ENCODE results near the gene AHSG. TPM values are rescaled to one million over a fixed set of nuclear protein-coding genes. Genes with fewer than 3 reads are reported as not detected.

Gene AHSG
- total RNA-seq, 1 experiment from 2014 or later = 1.6 TPM

DNA sequence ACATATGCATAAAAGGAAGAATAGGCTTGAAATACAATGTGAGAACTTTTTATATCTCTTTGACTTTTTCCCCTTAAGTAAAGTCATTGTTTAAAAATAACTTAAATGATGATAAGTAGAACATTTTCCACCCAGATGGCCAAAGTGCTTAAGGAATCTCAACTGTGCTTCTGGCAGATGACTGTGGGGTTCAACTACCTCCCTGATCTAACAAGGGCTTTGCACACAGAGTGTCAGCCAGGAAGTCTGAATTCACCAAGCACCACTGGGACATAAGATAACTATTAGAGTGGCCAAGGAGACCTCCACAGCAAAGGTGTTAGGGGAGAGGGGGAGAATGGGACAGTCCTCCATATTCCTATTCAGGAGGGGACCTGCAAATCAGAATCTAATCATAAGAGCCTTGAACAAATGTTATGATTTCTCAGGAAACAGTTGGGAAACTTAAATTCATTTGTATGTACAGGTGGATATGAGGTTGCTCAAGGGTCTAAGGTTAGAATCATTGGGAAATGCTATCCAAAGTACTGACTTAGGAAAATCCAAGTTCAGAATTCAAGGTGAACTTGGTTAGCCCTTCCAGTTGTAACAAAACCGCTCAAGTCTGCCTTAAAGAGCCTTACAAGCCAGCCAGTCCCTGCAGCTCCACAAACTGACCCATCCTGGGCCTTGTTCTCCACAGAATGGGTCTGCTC lies 27.1 kb downstream of the AHSG start, which contains the start of gene FETUB:
Gene FETUB (plus strand): TSS at position 622 of the 695 bp plus-strand sequence. CDS start 62 bp downstream, at position 684.
- no peak within 1 kb of the TSS for H3K9ac ChIP-seq (ENCODE audit: low read length)
- no peaks in the 10 kb centered on the region for H4K20me1 ChIP-seq (ENCODE audit: insufficient read depth)
- ChIA-PET POLR2A (no interaction called here), CTCF (no interaction called here), RAD21 (ENCODE audit: low non-redundant PET in 1 of 2, low total read pairs in 2 of 2, uncharacterized antibody in 2 of 2, unreplicated experiment in 2 of 2) (no interaction called here)
- ATAC-seq (no peak), DNase-seq (ENCODE audit: low read depth, low spot score) (no peak)
- no peaks in the 10 kb centered on the region for H3K9me3 ChIP-seq (ENCODE audit: control insufficient read depth in 1 of 2, insufficient read depth in 1 of 2, low read depth in 1 of 2, low read length in 2 of 2)
- H3K79me2 ChIP-seq (ENCODE audit: insufficient read depth, low read length) = no peaks in the 10 kb centered on the region
- H3K4me1 ChIP-seq (ENCODE audit: control insufficient read depth in 1 of 2, insufficient read depth in 2 of 2, low read length in 2 of 2) = peaks cover 0 to 5% of the 10 kb centered on the region in 2 experiments; a peak in 1 of 4 replicates
- no peak within 1 kb of the TSS for H3K4me3 ChIP-seq (replicated peaks in 1 of 2; ENCODE audit: low read depth in 1 of 2, low read length in 2 of 2)
- intact Hi-C loops (cut with micrococcal nuclease) = no loop called here
- H3K27ac ChIP-seq (ENCODE audit: low read depth, low read length) = no peak within 1 kb of the TSS
- BruUV-seq (replicated peaks) = no TSS peak
- no peaks in the 10 kb centered on the region for H3K27me3 ChIP-seq (ENCODE audit: insufficient read depth, low read length)
- H3K4me2 ChIP-seq (ENCODE audit: low read length) = no peak within 1 kb of the TSS
- H2AFZ ChIP-seq (ENCODE audit: low read depth, low read length, poor library complexity, severe bottlenecking) = no peak within 1 kb of the TSS
- H3K9me2 ChIP-seq (ENCODE audit: insufficient read depth) = no peaks in the 10 kb centered on the region
- TF ChIP-seq TCF7L2 (IDR thresholded peaks at IDR 0.05; ENCODE audit: borderline replicate concordance, extremely low read depth, insufficient read depth, insufficient read length) (no peak), CEBPB (IDR thresholded peaks at IDR 0.05; ENCODE audit: low read depth) (no peak), POLR2A (IDR thresholded peaks at IDR 0.05; ENCODE audit: borderline replicate concordance, extremely low read depth, insufficient read depth, insufficient read length) (no peak), SRF (IDR thresholded peaks at IDR 0.05; ENCODE audit: low read depth) (no peak), ZNF274 (IDR thresholded peaks at IDR 0.05; ENCODE audit: low read depth, low read length) (no peak), ZFX (IDR thresholded peaks at IDR 0.05) (no peak), SP1 (IDR thresholded peaks at IDR 0.05; ENCODE audit: low read depth) (no peak), EZH2phosphoT487 (IDR thresholded peaks at IDR 0.05; ENCODE audit: borderline replicate concordance) (no peak), POLR2AphosphoS5 (IDR thresholded peaks at IDR 0.05; ENCODE audit: low read depth, low read length) (no peak), CBX3 (IDR thresholded peaks at IDR 0.05; ENCODE audit: low read depth) (no peak), SIN3A (IDR thresholded peaks at IDR 0.05; ENCODE audit: low read depth) (no peak), ELF1 (IDR thresholded peaks at IDR 0.05; ENCODE audit: borderline replicate concordance, low read depth) (no peak), JUND (IDR thresholded peaks at IDR 0.05) (no peak), EGR1 (IDR thresholded peaks at IDR 0.05; ENCODE audit: low read depth) (no peak), FOSL1 (IDR thresholded peaks at IDR 0.05; ENCODE audit: low read depth) (no peak)
- TF ChIP-seq, protein P1, sequence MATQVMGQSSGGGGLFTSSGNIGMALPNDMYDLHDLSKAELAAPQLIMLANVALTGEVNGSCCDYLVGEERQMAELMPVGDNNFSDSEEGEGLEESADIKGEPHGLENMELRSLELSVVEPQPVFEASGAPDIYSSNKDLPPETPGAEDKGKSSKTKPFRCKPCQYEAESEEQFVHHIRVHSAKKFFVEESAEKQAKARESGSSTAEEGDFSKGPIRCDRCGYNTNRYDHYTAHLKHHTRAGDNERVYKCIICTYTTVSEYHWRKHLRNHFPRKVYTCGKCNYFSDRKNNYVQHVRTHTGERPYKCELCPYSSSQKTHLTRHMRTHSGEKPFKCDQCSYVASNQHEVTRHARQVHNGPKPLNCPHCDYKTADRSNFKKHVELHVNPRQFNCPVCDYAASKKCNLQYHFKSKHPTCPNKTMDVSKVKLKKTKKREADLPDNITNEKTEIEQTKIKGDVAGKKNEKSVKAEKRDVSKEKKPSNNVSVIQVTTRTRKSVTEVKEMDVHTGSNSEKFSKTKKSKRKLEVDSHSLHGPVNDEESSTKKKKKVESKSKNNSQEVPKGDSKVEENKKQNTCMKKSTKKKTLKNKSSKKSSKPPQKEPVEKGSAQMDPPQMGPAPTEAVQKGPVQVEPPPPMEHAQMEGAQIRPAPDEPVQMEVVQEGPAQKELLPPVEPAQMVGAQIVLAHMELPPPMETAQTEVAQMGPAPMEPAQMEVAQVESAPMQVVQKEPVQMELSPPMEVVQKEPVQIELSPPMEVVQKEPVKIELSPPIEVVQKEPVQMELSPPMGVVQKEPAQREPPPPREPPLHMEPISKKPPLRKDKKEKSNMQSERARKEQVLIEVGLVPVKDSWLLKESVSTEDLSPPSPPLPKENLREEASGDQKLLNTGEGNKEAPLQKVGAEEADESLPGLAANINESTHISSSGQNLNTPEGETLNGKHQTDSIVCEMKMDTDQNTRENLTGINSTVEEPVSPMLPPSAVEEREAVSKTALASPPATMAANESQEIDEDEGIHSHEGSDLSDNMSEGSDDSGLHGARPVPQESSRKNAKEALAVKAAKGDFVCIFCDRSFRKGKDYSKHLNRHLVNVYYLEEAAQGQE (IDR thresholded peaks at IDR 0.05; ENCODE audit: low read depth) = no peak
- TF ChIP-seq, protein P2, sequence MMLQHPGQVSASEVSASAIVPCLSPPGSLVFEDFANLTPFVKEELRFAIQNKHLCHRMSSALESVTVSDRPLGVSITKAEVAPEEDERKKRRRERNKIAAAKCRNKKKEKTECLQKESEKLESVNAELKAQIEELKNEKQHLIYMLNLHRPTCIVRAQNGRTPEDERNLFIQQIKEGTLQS (IDR thresholded peaks at IDR 0.05) = no peak
- TF ChIP-seq, protein P3, sequence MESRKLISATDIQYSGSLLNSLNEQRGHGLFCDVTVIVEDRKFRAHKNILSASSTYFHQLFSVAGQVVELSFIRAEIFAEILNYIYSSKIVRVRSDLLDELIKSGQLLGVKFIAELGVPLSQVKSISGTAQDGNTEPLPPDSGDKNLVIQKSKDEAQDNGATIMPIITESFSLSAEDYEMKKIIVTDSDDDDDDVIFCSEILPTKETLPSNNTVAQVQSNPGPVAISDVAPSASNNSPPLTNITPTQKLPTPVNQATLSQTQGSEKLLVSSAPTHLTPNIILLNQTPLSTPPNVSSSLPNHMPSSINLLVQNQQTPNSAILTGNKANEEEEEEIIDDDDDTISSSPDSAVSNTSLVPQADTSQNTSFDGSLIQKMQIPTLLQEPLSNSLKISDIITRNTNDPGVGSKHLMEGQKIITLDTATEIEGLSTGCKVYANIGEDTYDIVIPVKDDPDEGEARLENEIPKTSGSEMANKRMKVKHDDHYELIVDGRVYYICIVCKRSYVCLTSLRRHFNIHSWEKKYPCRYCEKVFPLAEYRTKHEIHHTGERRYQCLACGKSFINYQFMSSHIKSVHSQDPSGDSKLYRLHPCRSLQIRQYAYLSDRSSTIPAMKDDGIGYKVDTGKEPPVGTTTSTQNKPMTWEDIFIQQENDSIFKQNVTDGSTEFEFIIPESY (IDR thresholded peaks at IDR 0.05; ENCODE audit: extremely low read depth, insufficient replicate concordance, low read length) = no peak
- H3K36me3 ChIP-seq (ENCODE audit: control insufficient read depth in 1 of 2, insufficient read depth in 2 of 2, low read length in 2 of 2) = no peaks in the 10 kb centered on the region

Data from HCT116 (cell line).